ENCODE results near the gene ARSG.
A peak's percentile ranks its signal among the peaks of the same experiment; 100 is the strongest.
"Not testable (repeated sequence)": the region's sequence is repeated elsewhere in the genome, so short reads cannot be mapped to it uniquely, and the experiment has no call there.

The ARSG gene

DNA sequence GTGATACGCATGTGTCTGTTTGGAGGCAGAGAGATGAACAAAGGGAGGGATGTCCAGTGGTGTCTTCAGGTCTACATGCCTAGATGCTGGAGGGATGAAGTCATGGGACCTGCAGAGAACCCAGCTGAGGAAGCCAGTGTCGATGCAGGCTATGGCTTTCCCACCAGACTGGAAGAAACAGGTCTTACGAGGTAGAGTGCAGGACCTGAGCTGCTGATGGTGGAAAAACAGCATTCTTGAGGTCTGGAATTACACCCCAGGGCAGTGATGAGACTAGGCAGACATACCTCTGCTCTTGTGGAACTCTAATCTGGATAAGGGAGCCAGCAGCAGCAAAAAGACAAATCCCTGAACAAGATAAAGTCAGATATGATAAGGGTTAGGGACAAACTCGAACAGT is 37.4 kb downstream of the ARSG start:
- no peak for DNase-seq (ENCODE audit: low read depth in 2 of 2)

DNA sequence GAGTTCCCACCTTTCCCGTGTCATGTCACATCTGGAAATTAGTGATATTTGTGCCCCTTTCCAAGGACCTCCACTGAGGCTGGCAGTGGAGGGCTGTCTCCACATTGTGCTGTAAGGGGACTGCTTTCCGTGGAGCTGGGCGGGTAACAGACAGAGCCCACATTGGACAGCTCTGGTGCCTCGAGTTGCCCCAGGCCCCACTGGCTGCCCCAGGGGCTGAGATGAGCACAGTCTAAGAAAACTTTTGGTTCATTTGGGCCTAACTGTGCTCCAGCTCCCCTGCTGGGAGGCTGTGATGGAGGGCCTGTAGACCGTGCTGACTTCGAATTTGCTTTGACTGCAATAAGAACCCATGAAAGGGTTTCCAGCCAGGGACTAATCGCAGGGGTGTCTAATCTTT is 38.0 kb downstream of the ARSG start:
- DNase-seq (ENCODE audit: low read depth in 2 of 2): no peak

DNA sequence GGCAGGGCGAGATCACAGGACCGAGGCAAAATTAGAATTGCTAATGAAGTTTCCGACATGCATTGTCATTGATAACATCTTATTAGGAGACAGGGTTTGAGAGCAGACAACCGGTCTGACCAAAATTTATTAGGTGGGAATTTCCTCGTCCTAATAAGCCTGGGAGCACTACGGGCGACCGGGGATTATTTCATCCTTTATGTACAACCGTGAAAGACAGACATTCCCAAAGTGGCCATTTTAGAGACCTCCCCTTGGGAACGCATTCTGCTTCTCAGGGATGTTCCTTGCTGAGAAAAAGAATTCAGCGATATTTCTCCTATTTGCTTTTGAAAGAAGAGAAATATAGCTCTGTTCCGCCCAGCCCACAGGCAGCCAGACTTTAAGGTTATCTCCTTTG is 40.6 kb downstream of the ARSG start:
- not testable (repeated sequence) for DNase-seq (ENCODE audit: low read depth in 2 of 2)

GRCh38 chr17:68334393-68334792 is 43.1 kb downstream of the ARSG start:
- DNase-seq (ENCODE audit: low read depth in 2 of 2): no peak

GRCh38 chr17:68341482-68341881 is 50.2 kb downstream of the ARSG start:
- no peak for DNase-seq (ENCODE audit: low read depth in 2 of 2)

DNA sequence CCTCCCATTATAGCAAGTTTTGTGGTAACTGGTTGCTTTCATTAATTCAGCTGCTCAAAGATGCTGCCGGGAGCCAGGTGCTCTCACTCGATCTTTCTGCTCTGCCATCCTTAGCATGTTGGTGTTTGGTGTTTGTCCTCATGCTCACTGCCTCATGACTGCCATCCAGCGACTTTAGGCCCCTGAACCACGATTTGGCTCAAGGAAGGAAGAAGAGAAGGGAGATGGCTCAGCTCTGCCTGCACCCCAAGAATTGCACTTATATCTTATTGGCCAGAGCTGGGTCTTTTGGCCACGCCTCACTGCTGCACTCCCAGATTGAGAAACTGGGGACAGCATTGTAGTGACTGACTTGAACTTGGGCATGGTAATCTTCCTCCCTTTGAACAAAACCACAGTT is 52.7 kb downstream of the ARSG start:
- no peak for DNase-seq (ENCODE audit: low read depth in 2 of 2)

DNA sequence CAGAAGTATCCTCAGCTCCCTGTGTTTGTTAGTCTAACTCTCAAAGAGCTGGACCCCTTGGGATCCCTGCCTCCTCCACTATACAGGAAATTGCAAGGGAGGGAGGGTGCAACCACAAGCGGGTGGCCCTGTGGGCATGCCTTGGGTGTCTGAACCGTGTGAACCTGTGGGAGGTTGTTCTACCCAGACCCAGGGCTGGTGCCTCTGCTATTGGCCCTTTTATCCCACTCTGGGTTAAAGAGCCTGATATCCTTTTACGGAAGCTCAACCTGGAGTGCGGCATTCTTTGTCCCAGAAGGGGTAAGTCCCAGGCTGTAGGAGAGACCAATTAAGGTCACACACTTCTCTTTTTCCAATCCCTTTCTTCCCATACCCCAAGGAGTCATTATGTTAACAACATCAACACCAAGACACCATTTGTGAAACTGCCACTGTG is 53.4 kb downstream of the ARSG start:
- DNase-seq (ENCODE audit: low read depth in 2 of 2): no peak

DNA sequence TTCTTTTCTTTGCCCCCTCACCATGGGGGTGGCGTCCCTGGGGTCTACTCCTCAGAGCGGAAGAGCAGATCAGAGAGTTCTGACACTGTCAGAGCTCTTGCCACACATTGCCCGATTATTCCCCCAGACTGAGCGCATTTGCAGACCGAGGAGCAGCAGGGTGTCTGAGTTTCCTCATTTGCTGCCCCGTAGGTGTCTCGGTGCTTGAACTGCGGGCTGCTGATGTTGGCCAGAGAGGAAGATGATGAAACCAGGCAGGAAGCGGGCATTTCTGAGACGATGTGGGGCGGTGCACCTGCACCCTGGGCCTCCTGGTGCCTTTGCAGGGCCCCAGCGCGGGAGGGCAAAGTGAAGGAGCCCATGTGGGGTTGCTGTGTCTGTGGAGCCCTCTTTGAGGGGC is 55.2 kb downstream of the ARSG start:
- peak in 1 of 2 donors; percentile 30 for DNase-seq (ENCODE audit: low read depth in 2 of 2)

DNA sequence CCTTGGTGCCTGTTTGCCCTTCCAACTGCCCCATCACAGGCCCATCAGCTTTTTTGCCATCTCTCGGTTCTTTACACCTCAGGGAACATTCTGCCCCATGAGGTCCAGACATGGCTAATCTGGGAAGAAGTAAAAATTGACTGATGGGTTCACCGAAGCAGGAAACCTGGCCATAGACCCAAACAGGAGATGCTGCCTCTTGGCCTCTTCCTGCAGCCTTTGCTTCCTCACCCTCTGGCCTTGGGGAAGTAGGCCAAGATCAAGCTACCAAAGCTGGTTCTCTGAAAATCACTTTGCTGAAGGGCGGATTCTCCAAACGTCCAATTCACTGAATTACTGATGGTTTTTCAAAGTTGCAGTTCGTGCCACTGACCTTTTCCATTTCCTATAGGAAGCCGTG is 56.1 kb downstream of the ARSG start:
- no peak for DNase-seq (ENCODE audit: low read depth in 2 of 2)

- DNase-seq (ENCODE audit: low read depth in 2 of 2): no peak
Measured at GRCh38 chr17:68349157-68349556, 57.9 kb downstream of the ARSG start.

DNA sequence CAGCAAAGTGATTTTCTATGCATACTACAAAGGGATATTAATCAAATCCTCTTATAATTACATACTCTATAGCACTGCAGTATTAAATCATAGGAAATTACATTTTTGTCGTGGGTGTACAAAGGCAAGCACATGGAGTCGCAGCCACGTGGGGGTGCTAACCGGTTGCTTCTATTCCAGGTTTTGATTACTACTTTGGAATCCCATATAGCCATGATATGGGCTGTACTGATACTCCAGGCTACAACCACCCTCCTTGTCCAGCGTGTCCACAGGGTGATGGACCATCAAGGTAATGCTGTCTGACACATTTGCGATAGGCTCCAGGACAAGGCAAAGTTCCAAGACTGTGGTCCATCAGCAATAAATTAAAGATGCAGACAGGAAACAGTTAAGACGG is 60.1 kb downstream of the ARSG start:
- no peak for DNase-seq (ENCODE audit: low read depth in 2 of 2)

- DNase-seq (ENCODE audit: low read depth in 2 of 2): no peak
Measured at GRCh38 chr17:68352041-68352440, 60.7 kb downstream of the ARSG start.

DNA sequence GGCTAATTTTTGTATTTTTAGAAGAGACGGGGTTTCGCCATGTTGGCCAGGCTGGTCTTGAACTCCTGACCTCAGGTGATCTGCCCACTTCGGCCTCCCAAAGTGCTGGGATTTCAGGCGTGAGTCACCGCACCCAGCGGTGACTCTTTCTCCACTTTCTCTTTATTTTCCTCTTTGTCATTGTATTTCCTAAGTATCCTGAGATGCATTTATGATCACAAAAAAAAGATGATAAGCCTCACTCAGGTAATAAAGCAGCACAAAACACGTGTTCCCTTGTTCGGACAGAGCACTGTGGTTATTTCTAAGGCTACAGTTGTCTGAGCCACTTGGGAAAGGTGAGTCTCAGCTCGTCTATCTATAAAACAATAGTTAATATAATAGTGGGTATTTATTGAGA is 61.4 kb downstream of the ARSG start:
- DNase-seq (ENCODE audit: low read depth in 2 of 2): not testable (repeated sequence)

- no peak for DNase-seq (ENCODE audit: low read depth in 2 of 2)
Measured at GRCh38 chr17:68353111-68353521, 61.8 kb downstream of the ARSG start.

- DNase-seq (ENCODE audit: low read depth in 2 of 2): not testable (repeated sequence)
Measured at GRCh38 chr17:68354311-68354710, 63.0 kb downstream of the ARSG start.

GRCh38 chr17:68355108-68355507 is 63.8 kb downstream of the ARSG start:
- not testable (repeated sequence) for DNase-seq (ENCODE audit: low read depth in 2 of 2)

GRCh38 chr17:68356520-68356919 is 65.2 kb downstream of the ARSG start:
- DNase-seq (ENCODE audit: low read depth in 2 of 2): peak in 1 of 2 donors; percentile 29

GRCh38 chr17:68356949-68357455 is 65.7 kb downstream of the ARSG start:
- no peak for DNase-seq (ENCODE audit: low read depth in 2 of 2)

DNA sequence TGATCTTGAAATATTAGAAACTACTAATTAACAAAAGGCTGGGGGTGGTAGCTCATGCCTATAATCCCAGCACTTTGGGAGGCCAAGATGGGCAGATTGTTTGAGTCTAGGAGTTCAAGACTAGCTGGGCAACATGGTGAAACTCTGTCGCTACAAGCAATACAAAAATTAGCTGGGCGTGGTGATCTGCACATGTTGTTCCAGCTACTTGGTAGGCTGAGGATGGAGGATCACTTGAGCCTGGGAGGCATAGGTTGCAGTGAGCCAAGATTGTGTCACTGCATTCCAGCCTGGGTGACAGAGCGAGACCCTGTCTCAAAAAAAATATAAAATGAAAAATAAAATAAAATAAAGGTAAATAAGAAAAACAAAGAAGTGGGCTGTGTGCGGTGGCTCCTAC is 66.6 kb downstream of the ARSG start:
- no peak for DNase-seq (ENCODE audit: low read depth in 2 of 2)

GRCh38 chr17:68359791-68360535 is 68.7 kb downstream of the ARSG start:
- DNase-seq (ENCODE audit: low read depth in 2 of 2): no peak

DNA sequence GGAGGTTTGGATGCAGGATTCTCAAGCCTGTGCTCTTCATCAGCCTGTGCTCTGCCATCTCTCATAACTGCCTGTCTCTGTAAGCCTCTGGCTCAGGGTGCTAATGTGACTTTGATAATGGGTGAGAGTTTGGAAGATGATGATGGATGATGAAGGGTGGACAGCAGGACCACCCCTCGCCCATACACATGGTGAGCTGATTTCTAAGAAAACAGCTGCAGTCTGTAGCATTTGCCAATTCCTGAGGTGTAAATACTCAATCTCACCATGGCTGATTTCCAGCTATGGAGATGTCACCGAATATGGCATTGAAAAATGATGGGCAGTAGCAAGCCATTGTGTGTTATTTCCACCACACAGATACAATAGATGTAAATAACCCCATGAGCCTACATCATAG is 74.2 kb downstream of the ARSG start:
- no peak for DNase-seq (ENCODE audit: low read depth in 2 of 2)

GRCh38 chr17:68368387-68368786 is 77.1 kb downstream of the ARSG start:
- no peak for DNase-seq (ENCODE audit: low read depth in 2 of 2)

DNA sequence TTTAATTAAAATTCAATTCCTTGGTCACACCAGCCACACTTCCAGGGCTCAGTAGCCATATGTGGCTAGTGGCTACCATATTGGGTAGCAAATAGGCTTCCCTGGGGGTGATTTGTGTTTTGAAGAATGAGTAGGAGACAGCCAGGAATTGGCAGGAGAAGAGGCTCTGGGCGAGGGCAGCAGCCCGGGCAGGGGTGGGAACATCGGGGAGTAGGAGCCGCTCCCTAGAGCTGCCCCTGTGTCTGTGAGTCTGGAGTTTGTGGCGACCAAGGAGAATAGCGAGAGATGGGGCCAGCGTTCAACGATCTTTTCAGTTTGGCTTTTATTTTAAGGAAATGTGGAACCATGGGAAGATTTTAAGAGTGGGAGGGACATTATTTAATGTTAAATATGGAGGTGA is 84.3 kb downstream of the ARSG start:
- DNase-seq (ENCODE audit: low read depth in 2 of 2): no peak

GRCh38 chr17:68376178-68376577 is 84.9 kb downstream of the ARSG start:
- DNase-seq (ENCODE audit: low read depth in 2 of 2): not testable (repeated sequence)
